Uterus (tissue), 4 donors: ENCODE results near the gene ROM1. TPM values are rescaled to one million over a fixed set of nuclear protein-coding genes. Genes with fewer than 3 reads are reported as not detected.

ENCODE experiments used
- DNase-seq, 2 donors: peaks; one replicate each; pipeline ENCODE4 v3.0.0-alpha.2; 2019 to 2020
- H3K27ac ChIP-seq, 2 donors: fragments of 200-600 bp; sonication (generic); 1 replicate in 1 of 2; 2 replicates in 1 of 2; pipeline ENCODE4 v1.5.1; 2016 to 2018
- H3K27me3 ChIP-seq, 2 donors: fragments of 200-600 bp; sonication (generic); one replicate each; pipeline ENCODE4 v1.5.1; 2018 to 2019; ENCODE audit warnings: control low read depth in 1 of 2
- H3K36me3 ChIP-seq, 2 donors: fragments of 200-600 bp; sonication (generic); one replicate each; pipeline ENCODE4 v1.5.1; 2019; ENCODE audit warnings: control low read depth in 1 of 2
- H3K4me1 ChIP-seq, 2 donors: fragments of 200-600 bp; sonication (generic); one replicate each; pipeline ENCODE4 v1.5.1; 2018 to 2019; ENCODE audit warnings: control low read depth in 1 of 2
- H3K4me3 ChIP-seq, 2 donors: fragments of 200-600 bp; sonication (generic); 1 replicate in 1 of 2; 2 replicates in 1 of 2; pipeline ENCODE4 v1.5.1; 2018 to 2019; ENCODE audit warnings: mild to moderate bottlenecking in 1 of 2
- H3K9me3 ChIP-seq, 2 donors: fragments of 200-600 bp; sonication (generic); one replicate each; pipeline ENCODE4 v1.5.1; 2019; ENCODE audit warnings: control low read depth in 1 of 2
- CTCF ChIP-seq, 4 experiments: fragments of 200-600 bp in 2 of 4; fragments of 450-650 bp in 2 of 4; sonication (generic) in 2 of 4; IDR thresholded peaks; one replicate each; pipeline ENCODE4 v1.5.1; 2016 to 2019; ENCODE audit warnings: antibody characterized with exemption in 4 of 4, mild to moderate bottlenecking in 2 of 4, moderate library complexity in 1 of 4
- POLR2A ChIP-seq, 2 donors: fragments of 450-650 bp; IDR thresholded peaks; one replicate each; pipeline ENCODE4 v1.6.1; 2016; ENCODE audit warnings: antibody characterized with exemption in 2 of 2, mild to moderate bottlenecking in 1 of 2, moderate library complexity in 1 of 2
- intact Hi-C: fragments of 100-400 bp; cut with DNase I; formaldehyde crosslinking; loops from one replicate; pipeline ENCODE4 v1.15.1; 2023; ENCODE audit warnings: low total_unique reads
- total RNA-seq, 4 donors: library from RNA; depleted of rRNA in 3 of 4; stranded (reverse); fragments of >200 nt in 3 of 4; gene quantifications; one replicate each; pipeline versions ENCODE4 v1.1.0 to v1.2.4, GENCODE V29; 2014 to 2023
- donor health status: DM: yes; HTN: yes; CAD: no.

The ROM1 gene
- total RNA-seq = 10 to 100 TPM in 1 of 4 donors, 1 to 10 TPM in 1, under 1 TPM in 1, not detected in 1; 0.77 to 11.9 (median 5.3) TPM

DNA sequence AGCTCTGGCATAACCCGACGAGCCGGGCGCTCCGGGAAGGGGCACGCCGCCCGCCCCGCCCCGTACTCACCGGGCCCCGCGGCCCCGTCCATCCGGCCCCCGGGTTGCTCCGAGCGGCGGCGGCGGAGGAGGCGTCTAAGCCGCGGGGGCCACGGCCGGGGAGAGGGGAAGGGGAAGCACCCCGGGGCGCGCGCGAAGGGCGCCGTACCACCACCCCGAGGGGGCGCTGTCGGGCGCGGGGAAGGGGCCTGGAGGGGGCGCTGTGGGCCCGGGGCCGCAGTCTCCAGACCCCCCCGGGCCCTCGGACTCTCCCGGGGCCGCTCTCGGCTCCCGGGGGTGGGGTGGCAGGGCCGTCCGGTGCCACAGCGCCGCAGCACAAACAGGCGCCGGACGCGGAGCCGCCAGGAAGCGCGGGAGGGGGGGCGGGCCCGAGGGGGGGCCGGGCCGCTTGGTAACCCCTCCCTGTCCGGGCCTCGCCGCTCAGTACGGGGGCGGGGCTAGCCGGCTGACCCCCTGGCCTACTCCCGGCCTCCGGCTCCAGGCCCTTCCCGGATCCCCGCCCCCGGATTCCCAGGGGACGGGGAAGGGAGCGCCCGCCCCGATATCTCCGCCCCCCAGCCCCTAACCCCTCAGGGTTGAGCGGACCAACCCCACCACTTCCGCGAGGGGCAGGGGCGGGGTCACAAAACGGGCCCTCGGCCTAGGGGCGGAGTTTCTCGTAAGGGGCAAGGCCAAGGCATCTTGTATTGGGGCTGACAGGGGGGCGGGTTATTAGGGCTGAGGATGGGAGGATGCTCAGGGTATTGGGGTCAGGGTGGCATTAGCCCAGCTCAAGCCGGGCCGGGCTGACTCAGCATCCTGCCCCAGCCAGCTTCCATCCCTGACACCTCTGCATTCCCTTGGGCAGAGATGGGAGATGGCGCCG, at the start of gene ROM1, which contains the start of gene EML3:
Gene ROM1 (plus strand): TSS at position 892 of the 925 bp plus-strand sequence. CDS start 25 bp downstream, at position 917.
Gene EML3 (minus strand): TSS at position 410 of the 925 bp plus-strand sequence. CDS start 318 bp downstream, at position 92.
- DNase-seq = peak; percentile 94 to 95
- Histone ChIP-seq H3K27ac (peak within 1 kb of the TSS; percentile 93 to 99), H3K36me3 (no peaks in the 10 kb centered on the region), H3K4me1 (peaks cover 0 to 10% of the 10 kb centered on the region in 2 donors), H3K4me3 (peak within 1 kb of the TSS; percentile 44 to 97), H3K9me3 (no peaks in the 10 kb centered on the region), H3K27me3 (no peaks in the 10 kb centered on the region)
- TF ChIP-seq POLR2A (IDR thresholded peaks at IDR 0.05) (peak in 1 of 2 donors; percentile 32), CTCF (IDR thresholded peaks at IDR 0.05) (peak; percentile 71 to 99 (median 86))
- intact Hi-C loops = no loop called here

- Histone ChIP-seq H3K36me3 (no peaks in the 10 kb centered on the region), H3K27me3 (no peaks in the 10 kb centered on the region), H3K27ac (no peak overlapping the region), H3K9me3 (no peaks in the 10 kb centered on the region), H3K4me1 (peaks cover 3 to 10% of the 10 kb centered on the region in 2 donors), H3K4me3 (no peak overlapping the region)
- DNase-seq = no peak
- intact Hi-C loops = no loop called here
- TF ChIP-seq CTCF (IDR thresholded peaks at IDR 0.05) = no peak
- no peak for TF ChIP-seq POLR2A (IDR thresholded peaks at IDR 0.05)
These were observed 47.8 kb upstream of the ROM1 start for GRCh38 chr11:62565100-62565802.

- Histone ChIP-seq H3K9me3 (no peaks in the 10 kb centered on the region), H3K4me1 (peaks cover 0 to 5% of the 10 kb centered on the region in 2 donors), H3K27me3 (no peaks in the 10 kb centered on the region), H3K4me3 (no peak overlapping the region), H3K27ac (peak overlapping the region in 1 of 2 donors; percentile 6), H3K36me3 (no peaks in the 10 kb centered on the region)
- intact Hi-C loops = no loop called here
- no peak for DNase-seq
- TF ChIP-seq POLR2A (IDR thresholded peaks at IDR 0.05) (no peak), CTCF (IDR thresholded peaks at IDR 0.05) (no peak)
These were observed 46.8 kb upstream of the ROM1 start for GRCh38 chr11:62566247-62566646.

- Histone ChIP-seq H3K4me1 (peaks cover 0 to 5% of the 10 kb centered on the region in 2 donors), H3K36me3 (no peaks in the 10 kb centered on the region), H3K27ac (no peak overlapping the region)
These were observed 45.9 kb upstream of the ROM1 start for GRCh38 chr11:62567018-62567633.

More at GRCh38 chr11:62567018-62567633, 45.9 kb upstream of the ROM1 start:
- TF ChIP-seq POLR2A (IDR thresholded peaks at IDR 0.05) (no peak), CTCF (IDR thresholded peaks at IDR 0.05) (no peak)
- H3K4me3 ChIP-seq = no peak overlapping the region
- intact Hi-C loops = no loop called here
- DNase-seq = no peak
- no peaks in the 10 kb centered on the region for H3K9me3 ChIP-seq
- no peaks in the 10 kb centered on the region for H3K27me3 ChIP-seq
